Natural killer cell (primary cell): ENCODE measurements around the gene PTPRB. TPM values are rescaled to one million over a fixed set of nuclear protein-coding genes. Genes with fewer than 3 reads are reported as not detected.

Experiments used
- ATAC-seq, 3 donors: fragments of 150-1000 bp in 2 of 3; fragments of 200-7000 bp in 1 of 3; cut with Tn5 transposase; 1 replicate in 1 of 3; 2 replicates in 2 of 3; pipeline ENCODE4 v1.10.0; 2021; ENCODE audit warnings: mild to moderate bottlenecking in 2 of 3, moderate library complexity in 2 of 3
- DNase-seq, 2 donors: peaks; one replicate each; pipeline versions ENCODE4 v3.0.0 to v3.0.0-alpha.2; 2013 to 2021; ENCODE audit warnings: mixed read lengths in 1 of 2
- H3K27ac ChIP-seq: one replicate; pipeline ENCODE4 v1.5.1; 2013; ENCODE audit warnings: mild to moderate bottlenecking, low read length
- H3K27me3 ChIP-seq: one replicate; pipeline ENCODE4 v1.6.1; 2013; ENCODE audit warnings: low read length; ENCODE audit not compliant: control insufficient read depth, insufficient read depth
- H3K36me3 ChIP-seq: one replicate; pipeline ENCODE4 v1.6.1; 2013; ENCODE audit warnings: low read length; ENCODE audit not compliant: control insufficient read depth, insufficient read depth
- H3K4me1 ChIP-seq: one replicate; pipeline ENCODE4 v1.6.1; 2013; ENCODE audit warnings: low read length; ENCODE audit not compliant: control insufficient read depth, insufficient read depth
- H3K4me3 ChIP-seq: one replicate; pipeline ENCODE4 v1.5.1; 2013; ENCODE audit warnings: low read length
- H3K9me3 ChIP-seq: one replicate; pipeline ENCODE4 v1.6.1; 2013; ENCODE audit warnings: low read length; ENCODE audit not compliant: control insufficient read depth, insufficient read depth
- H3K27ac Mint-ChIP-seq, 2 donors: one replicate each; pipeline ENCODE4 v1.8.0; 2022; ENCODE audit warnings: mild to moderate bottlenecking in 2 of 2, mixed read lengths in 2 of 2, moderate library complexity in 1 of 2
- H3K27me3 Mint-ChIP-seq, 2 donors: one replicate each; pipeline ENCODE4 v1.8.0; 2022; ENCODE audit warnings: low read depth in 2 of 2, mixed read lengths in 2 of 2
- H3K36me3 Mint-ChIP-seq: one replicate; pipeline ENCODE4 v1.8.0; 2022; ENCODE audit warnings: mixed read lengths
- H3K4me1 Mint-ChIP-seq, 2 donors: one replicate each; pipeline ENCODE4 v1.8.0; 2022; ENCODE audit warnings: mixed read lengths in 2 of 2
- H3K4me3 Mint-ChIP-seq: one replicate; pipeline ENCODE4 v1.8.0; 2022; ENCODE audit warnings: mild to moderate bottlenecking, moderate library complexity, mixed read lengths
- H3K9me3 Mint-ChIP-seq, 2 donors: one replicate each; pipeline ENCODE4 v1.8.0; 2022; ENCODE audit warnings: mixed read lengths in 2 of 2
- CTCF ChIP-seq: fragments of 200-600 bp; IDR thresholded peaks from one replicate; pipeline ENCODE4 v1.8.0; 2022; ENCODE audit warnings: antibody characterized with exemption
- WGBS: methylation state at CpG from one replicate; pipeline ENCODE4 v1.1.7; 2013; ENCODE audit warnings: missing lambda C conversion rate; ENCODE audit not compliant: insufficient coverage; 5-methylcytosine and 5-hydroxymethylcytosine counted together
- intact Hi-C: fragments of 100-400 bp; cut with micrococcal nuclease; formaldehyde crosslinking; loops from one replicate; pipeline ENCODE4 v1.14.2; 2022
- total RNA-seq, 4 donors: library from RNA; stranded (reverse); fragments of 120-200 nt in 1 of 4; gene quantifications; one replicate each; pipeline versions ENCODE4 v1.2.3 to v1.2.4, GENCODE V29; 2013 to 2022

Gene PTPRB
- total RNA-seq, 3 donors from 2014 or later (not counting 1 experiment from before 2014, with no cell fraction given) = 2.3 to 7.8 (median 5.5) TPM

GRCh38 chr12:70671698-70672097 lies 34.5 kb upstream of the PTPRB start:
- Mint-ChIP-seq H3K4me3 (no peak overlapping the region), H3K27me3 (peaks cover 3 to 15% of the 10 kb centered on the region in 2 donors), H3K9me3 (peaks cover 2 to 3% of the 10 kb centered on the region in 2 donors), H3K27ac (no peak overlapping the region), H3K4me1 (no peaks in the 10 kb centered on the region), H3K36me3 (peaks cover 15% of the 10 kb centered on the region)
- no peaks in the 10 kb centered on the region for H3K36me3 ChIP-seq
- no peaks in the 10 kb centered on the region for H3K27me3 ChIP-seq
- 95% methylated on average over 5 of the region's 5 CpGs for WGBS
- H3K27ac ChIP-seq = no peak overlapping the region
- no peak for TF ChIP-seq CTCF
- no peak for ATAC-seq
- no peak overlapping the region for H3K4me3 ChIP-seq
- intact Hi-C loops = no loop called here
- DNase-seq = no peak
- H3K9me3 ChIP-seq = no peaks in the 10 kb centered on the region
- H3K4me1 ChIP-seq = no peaks in the 10 kb centered on the region

GRCh38 chr12:70670948-70671347 lies 33.7 kb upstream of the PTPRB start:
- intact Hi-C loops = no loop called here
- Histone ChIP-seq H3K27me3 (no peaks in the 10 kb centered on the region), H3K4me1 (no peaks in the 10 kb centered on the region), H3K9me3 (no peaks in the 10 kb centered on the region), H3K4me3 (no peak overlapping the region), H3K36me3 (no peaks in the 10 kb centered on the region), H3K27ac (no peak overlapping the region)
- 100% methylated on average over 1 of the region's 3 CpGs for WGBS
- no peak for DNase-seq
- H3K9me3 Mint-ChIP-seq = peaks cover under 1 to 1% of the 10 kb centered on the region in 2 donors
- no peak overlapping the region for H3K4me3 Mint-ChIP-seq
- H3K27me3 Mint-ChIP-seq = peaks cover 3 to 10% of the 10 kb centered on the region in 2 donors
- peaks cover 8% of the 10 kb centered on the region for H3K36me3 Mint-ChIP-seq
- TF ChIP-seq CTCF = no peak
- no peak for ATAC-seq
- H3K27ac Mint-ChIP-seq = no peak overlapping the region
- H3K4me1 Mint-ChIP-seq = no peaks in the 10 kb centered on the region

GRCh38 chr12:70667253-70667652 lies 30.0 kb upstream of the PTPRB start:
- no peaks in the 10 kb centered on the region for H3K9me3 ChIP-seq
- Mint-ChIP-seq H3K27me3 (no peaks in the 10 kb centered on the region), H3K9me3 (no peaks in the 10 kb centered on the region), H3K4me1 (peaks cover 11 to 13% of the 10 kb centered on the region in 2 donors), H3K4me3 (no peak overlapping the region), H3K36me3 (no peaks in the 10 kb centered on the region), H3K27ac (no peak overlapping the region)
- H3K27ac ChIP-seq = no peak overlapping the region
- intact Hi-C loops = no loop called here
- WGBS = 79% methylated on average over 2 of the region's 2 CpGs
- no peak for TF ChIP-seq CTCF
- H3K4me3 ChIP-seq = no peak overlapping the region
- ATAC-seq = no peak
- H3K36me3 ChIP-seq = no peaks in the 10 kb centered on the region
- DNase-seq = no peak
- H3K4me1 ChIP-seq = no peaks in the 10 kb centered on the region
- no peaks in the 10 kb centered on the region for H3K27me3 ChIP-seq

GRCh38 chr12:70666364-70666763 lies 29.1 kb upstream of the PTPRB start:
- no peaks in the 10 kb centered on the region for H3K9me3 ChIP-seq
- H3K27ac ChIP-seq = no peak overlapping the region
- H3K36me3 ChIP-seq = no peaks in the 10 kb centered on the region
- TF ChIP-seq CTCF = no peak
- DNase-seq (no peak), ATAC-seq (no peak)
- Mint-ChIP-seq H3K36me3 (no peaks in the 10 kb centered on the region), H3K27me3 (no peaks in the 10 kb centered on the region), H3K4me3 (no peak overlapping the region), H3K4me1 (peaks cover 20 to 22% of the 10 kb centered on the region in 2 donors), H3K9me3 (no peaks in the 10 kb centered on the region), H3K27ac (no peak overlapping the region)
- 83% methylated on average over 1 of the region's 1 CpG for WGBS
- intact Hi-C loops = no loop called here
- H3K4me1 ChIP-seq = peaks cover 2% of the 10 kb centered on the region
- H3K27me3 ChIP-seq = no peaks in the 10 kb centered on the region
- H3K4me3 ChIP-seq = no peak overlapping the region
